HepG2 (cell line): Measurements from ENCODE around the gene STK36. TPM values are rescaled to one million over a fixed set of nuclear protein-coding genes. Genes with fewer than 3 reads are reported as not detected.

Source experiments
- ATAC-seq: fragments of 200-7000 bp; cut with Tn5 transposase; 3 replicates; pipeline ENCODE4 v1.9.1; 2020; ENCODE audit warnings: mild to moderate bottlenecking, moderate library complexity
- BruUV-seq: library from RNA; stranded (reverse); fragments of 400-500 nt; replicated peaks from 2 replicates; lab custom pipeline; 2021; lab: Mats Ljungman, UMichigan
- CTCF ChIA-PET: fragments of 300-600 bp; formaldehyde crosslinking; extraction: SDS; loops from one replicate; lab custom pipeline; 2021; ENCODE audit warnings: low total read pairs, inconsistent platforms, low intra/inter-chr PET ratio; lab: Yijun Ruan, JAX
- POLR2A ChIA-PET: fragments of 350-600 bp; sonication (Branson Sonifier 250); formaldehyde crosslinking; loops from one replicate; lab custom pipeline; 2020; ENCODE audit warnings: antibody characterized with exemption, inconsistent platforms; lab: Yijun Ruan, JAX
- DNase-seq: peaks from one replicate; pipeline ENCODE4 v3.0.0-alpha.2; 2015; ENCODE audit warnings: low spot score
- FAIRE-seq: peaks from 3 replicates; lab custom pipeline; 2011; peaks lifted over from hg19 to GRCh38; lab: Jason Lieb, UNC
- H2AFZ ChIP-seq: one replicate; pipeline ENCODE4 v1.6.1; 2011; ENCODE audit warnings: low read length, inconsistent platforms
- H3K27ac ChIP-seq: fragments of 300-600 bp; 3 replicates; pipeline ENCODE4 v1.8.0; 2011; ENCODE audit warnings: mixed run types, mild to moderate bottlenecking, mixed read lengths, low read length, inconsistent platforms; ENCODE audit not compliant: insufficient read depth; ENCODE audit errors: extremely low read length
- H3K27me3 ChIP-seq, 2 experiments: fragments of 200-600 bp in 1 of 2; 2 replicates in 1 of 2; 3 replicates in 1 of 2; pipeline versions ENCODE4 v1.6.0 to v1.8.0; 2011; ENCODE audit warnings: low read length in 2 of 2, mild to moderate bottlenecking in 2 of 2, moderate library complexity in 2 of 2, inconsistent platforms in 1 of 2; ENCODE audit not compliant: insufficient read depth in 2 of 2, control insufficient read depth in 1 of 2
- H3K36me3 ChIP-seq, 2 experiments: fragments of 200-600 bp in 1 of 2; replicated peaks in 1 of 2; 2 replicates in 1 of 2; 3 replicates in 1 of 2; pipeline versions ENCODE4 v1.5.1 to v1.8.0; 2011; ENCODE audit warnings: low read length in 2 of 2, inconsistent platforms in 1 of 2; ENCODE audit not compliant: insufficient read depth in 2 of 2, control insufficient read depth in 1 of 2
- H3K4me1 ChIP-seq: 2 replicates; pipeline ENCODE4 v1.5.1; 2012; ENCODE audit warnings: low read length, inconsistent platforms; ENCODE audit not compliant: insufficient read depth
- H3K4me2 ChIP-seq: 2 replicates; pipeline ENCODE4 v1.6.0; 2011; ENCODE audit warnings: low read depth, low read length, inconsistent platforms
- H3K4me3 ChIP-seq, 3 experiments: fragments of 200-600 bp in 1 of 3; sonication (generic), shearing (Covaris generic) in 1 of 3; replicated peaks in 1 of 3; 2 replicates each; pipeline ENCODE4 v1.5.1; 2011 to 2016; ENCODE audit warnings: low read length in 3 of 3, inconsistent platforms in 2 of 3, low read depth in 2 of 3, mild to moderate bottlenecking in 2 of 3, control low read depth in 1 of 3, mixed read lengths in 1 of 3; ENCODE audit not compliant: insufficient read depth in 1 of 3
- H3K79me2 ChIP-seq: one replicate; pipeline ENCODE4 v1.6.1; 2011; ENCODE audit warnings: low read length, inconsistent platforms; ENCODE audit not compliant: insufficient read depth
- H3K9ac ChIP-seq: 2 replicates; pipeline ENCODE4 v1.6.0; 2011; ENCODE audit warnings: mild to moderate bottlenecking, low read depth, low read length, inconsistent platforms; ENCODE audit not compliant: insufficient read depth
- H3K9me3 ChIP-seq: 2 replicates; pipeline ENCODE4 v1.5.1; 2012; ENCODE audit warnings: mild to moderate bottlenecking, low read length
- H4K20me1 ChIP-seq: 2 replicates; pipeline ENCODE4 v1.6.0; 2011; ENCODE audit warnings: inconsistent platforms, mild to moderate bottlenecking, low read length, moderate library complexity; ENCODE audit not compliant: insufficient read depth
- ARID2 ChIP-seq: sonication (generic); formaldehyde crosslinking; IDR thresholded peaks from 2 replicates; pipeline ENCODE4 v1.8.1; 2022; ENCODE audit warnings: mild to moderate bottlenecking, missing genetic modification reagents, borderline replicate concordance
- BCL6 ChIP-seq: IDR thresholded peaks from 2 replicates; pipeline ENCODE4 v1.6.1; 2016; ENCODE audit warnings: missing genetic modification reagents, missing compliant biosample characterization
- DNMT1 ChIP-seq: sonication (generic); formaldehyde crosslinking; IDR thresholded peaks from 2 replicates; pipeline ENCODE4 v1.5.1; 2020; ENCODE audit warnings: mild to moderate bottlenecking, missing genetic modification reagents
- HNRNPK ChIP-seq: fragments of 200-400 bp; formaldehyde crosslinking; IDR thresholded peaks from 2 replicates; pipeline ENCODE4 v1.6.1; 2018; ENCODE audit warnings: low read length, low read depth, moderate library complexity, mild to moderate bottlenecking; ENCODE audit not compliant: poor library complexity, severe bottlenecking
- ISL2 ChIP-seq: sonication (generic); formaldehyde crosslinking; IDR thresholded peaks from 2 replicates; pipeline ENCODE4 v1.5.0; 2020; ENCODE audit warnings: missing genetic modification reagents
- NCOR1 ChIP-seq: fragments of 200-600 bp; sonication (generic); IDR thresholded peaks from 2 replicates; pipeline ENCODE4 v1.7.0; 2017; ENCODE audit warnings: antibody characterized with exemption, low read length, borderline replicate concordance
- NR2F2 ChIP-seq: IDR thresholded peaks from 2 replicates; pipeline ENCODE4 v1.6.1; 2012; ENCODE audit warnings: low read depth, inconsistent platforms, borderline replicate concordance
- ZNF234 ChIP-seq: sonication (generic); formaldehyde crosslinking; conservative IDR thresholded peaks from 2 replicates; pipeline ENCODE4 v1.5.1; 2020; ENCODE audit warnings: mild to moderate bottlenecking, missing genetic modification reagents
- WGBS: methylation state at CpG from one replicate; pipeline ENCODE4 v1.1.6; 2017; ENCODE audit warnings: low lambda C conversion rate; 5-methylcytosine and 5-hydroxymethylcytosine counted together
- in situ Hi-C: cut with HindIII; loops from 2 replicates; pipeline ENCODE4 v1.10.0; 2017; ENCODE audit warnings: low pct_unique_long_range_greater_than_20kb; ENCODE audit not compliant: extremely low pct_ligation_motif_present
- intact Hi-C: fragments of 100-400 bp; cut with micrococcal nuclease; formaldehyde crosslinking; loops from one replicate; pipeline ENCODE4 v1.10.0; 2022; ENCODE audit not compliant: unreplicated experiment
- polyA plus RNA-seq, 8 experiments: library from polyadenylated mRNA; depleted of rRNA in 3 of 8; stranded (reverse) in 7 of 8; unstranded in 1 of 8; fragments of >200 nt; fragmentation: Illumina TruSeq in 4 of 8; extraction: Trizol in 4 of 8; gene quantifications; 2 replicates each; pipeline versions ENCODE4 v1.2.1 to v1.2.3, GENCODE V29; 2011 to 2016; ENCODE audit warnings: low read depth in 4 of 8, missing spikeins in 1 of 8, mixed read lengths in 1 of 8; ENCODE audit not compliant: insufficient read depth in 1 of 8
- total RNA-seq, 5 experiments: library from RNA; depleted of rRNA; stranded (reverse); fragments of >200 nt; fragmentation: Illumina TruSeq; extraction: Trizol; gene quantifications; 2 replicates each; pipeline ENCODE4 v1.2.3, GENCODE V29; 2016; ENCODE audit warnings: low read depth in 1 of 5
- TF ChIP-seq, protein P1 (sequence below): IDR thresholded peaks from 2 replicates; pipeline ENCODE4 v1.4.0; 2020; ENCODE audit warnings: mild to moderate bottlenecking, missing genetic modification reagents
- TF ChIP-seq, protein P2 (sequence below): sonication (generic); formaldehyde crosslinking; IDR thresholded peaks from 2 replicates; pipeline ENCODE4 v1.8.1; 2023; ENCODE audit warnings: mild to moderate bottlenecking, missing genetic modification reagents, borderline replicate concordance
- TF ChIP-seq, protein P3 (sequence below): sonication (generic); formaldehyde crosslinking; IDR thresholded peaks from 2 replicates; pipeline ENCODE4 v1.5.0; 2020; ENCODE audit warnings: missing genetic modification reagents
- TF ChIP-seq, protein P4 (sequence below): sonication (generic); formaldehyde crosslinking; IDR thresholded peaks from 2 replicates; pipeline ENCODE4 v1.4.0; 2020; ENCODE audit warnings: mild to moderate bottlenecking, missing genetic modification reagents

STK36 gene
- total and polyA plus RNA-seq, 2 of the 13 experiments (the other 11 are each of a cell fraction or from before 2014, with no cell fraction given), result 45.9 to 83.5 TPM

DNA sequence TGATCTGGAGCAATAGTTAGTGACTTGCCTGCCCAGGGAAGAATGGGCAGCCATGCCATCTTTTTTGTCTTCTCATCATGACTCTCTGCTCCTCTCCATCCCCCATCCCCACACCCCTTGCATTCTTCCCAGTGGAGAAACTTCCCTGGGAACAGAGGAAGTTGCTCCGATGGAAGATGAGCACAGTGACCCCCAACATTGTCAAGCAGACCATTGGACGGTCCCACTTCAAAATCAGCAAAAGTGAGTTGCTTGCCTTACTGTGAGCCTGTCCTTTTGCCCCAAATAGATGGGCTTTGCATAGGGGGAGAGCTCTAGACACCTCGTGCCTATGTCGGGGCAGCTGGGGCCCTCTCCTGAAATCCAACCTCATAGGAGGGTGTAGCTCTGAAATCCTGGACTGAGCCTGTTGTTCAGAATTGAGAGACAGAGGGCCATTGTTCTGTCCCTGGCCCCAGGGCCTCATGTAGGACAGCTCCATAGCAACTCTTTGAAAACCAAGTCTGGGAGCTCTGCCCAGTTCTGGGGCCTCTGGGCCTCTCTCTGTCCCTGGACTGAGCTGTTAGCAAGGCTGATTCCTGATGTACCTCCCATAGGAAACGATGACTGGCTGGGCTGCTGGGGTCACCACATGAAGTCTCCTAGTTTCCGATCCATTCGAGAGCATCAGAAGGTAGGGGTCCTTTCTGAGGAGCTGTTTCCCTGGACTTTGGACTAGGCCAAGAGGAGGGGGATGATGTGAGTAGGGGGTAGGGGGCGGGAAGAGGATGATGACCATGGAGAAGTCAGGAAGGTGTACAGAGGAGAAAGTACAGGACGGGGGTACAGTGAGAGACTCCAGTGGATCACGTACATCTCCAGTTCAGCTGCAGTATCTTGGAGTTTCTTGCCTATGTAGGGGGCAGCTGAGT lies 73.9 kb downstream of the STK36 start (continued):
- TF ChIP-seq, protein P1, sequence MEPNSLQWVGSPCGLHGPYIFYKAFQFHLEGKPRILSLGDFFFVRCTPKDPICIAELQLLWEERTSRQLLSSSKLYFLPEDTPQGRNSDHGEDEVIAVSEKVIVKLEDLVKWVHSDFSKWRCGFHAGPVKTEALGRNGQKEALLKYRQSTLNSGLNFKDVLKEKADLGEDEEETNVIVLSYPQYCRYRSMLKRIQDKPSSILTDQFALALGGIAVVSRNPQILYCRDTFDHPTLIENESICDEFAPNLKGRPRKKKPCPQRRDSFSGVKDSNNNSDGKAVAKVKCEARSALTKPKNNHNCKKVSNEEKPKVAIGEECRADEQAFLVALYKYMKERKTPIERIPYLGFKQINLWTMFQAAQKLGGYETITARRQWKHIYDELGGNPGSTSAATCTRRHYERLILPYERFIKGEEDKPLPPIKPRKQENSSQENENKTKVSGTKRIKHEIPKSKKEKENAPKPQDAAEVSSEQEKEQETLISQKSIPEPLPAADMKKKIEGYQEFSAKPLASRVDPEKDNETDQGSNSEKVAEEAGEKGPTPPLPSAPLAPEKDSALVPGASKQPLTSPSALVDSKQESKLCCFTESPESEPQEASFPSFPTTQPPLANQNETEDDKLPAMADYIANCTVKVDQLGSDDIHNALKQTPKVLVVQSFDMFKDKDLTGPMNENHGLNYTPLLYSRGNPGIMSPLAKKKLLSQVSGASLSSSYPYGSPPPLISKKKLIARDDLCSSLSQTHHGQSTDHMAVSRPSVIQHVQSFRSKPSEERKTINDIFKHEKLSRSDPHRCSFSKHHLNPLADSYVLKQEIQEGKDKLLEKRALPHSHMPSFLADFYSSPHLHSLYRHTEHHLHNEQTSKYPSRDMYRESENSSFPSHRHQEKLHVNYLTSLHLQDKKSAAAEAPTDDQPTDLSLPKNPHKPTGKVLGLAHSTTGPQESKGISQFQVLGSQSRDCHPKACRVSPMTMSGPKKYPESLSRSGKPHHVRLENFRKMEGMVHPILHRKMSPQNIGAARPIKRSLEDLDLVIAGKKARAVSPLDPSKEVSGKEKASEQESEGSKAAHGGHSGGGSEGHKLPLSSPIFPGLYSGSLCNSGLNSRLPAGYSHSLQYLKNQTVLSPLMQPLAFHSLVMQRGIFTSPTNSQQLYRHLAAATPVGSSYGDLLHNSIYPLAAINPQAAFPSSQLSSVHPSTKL (CRISPR knock-in tag), result peak; percentile 75; the same call in 1 of the 2 replicates
- TF ChIP-seq ZNF234 (CRISPR knock-in tag) (no peak), NR2F2 (no peak; the same call in 1 of the 2 replicates), BCL6 (CRISPR knock-in tag) (peak; percentile 63)
- TF ChIP-seq, protein P2, sequence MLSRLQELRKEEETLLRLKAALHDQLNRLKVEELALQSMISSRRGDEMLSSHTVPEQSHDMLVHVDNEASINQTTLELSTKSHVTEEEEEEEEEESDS (CRISPR knock-in tag), result 0 out of 2 replicates have a peak, but pooled peaks have one; percentile 51

DNA sequence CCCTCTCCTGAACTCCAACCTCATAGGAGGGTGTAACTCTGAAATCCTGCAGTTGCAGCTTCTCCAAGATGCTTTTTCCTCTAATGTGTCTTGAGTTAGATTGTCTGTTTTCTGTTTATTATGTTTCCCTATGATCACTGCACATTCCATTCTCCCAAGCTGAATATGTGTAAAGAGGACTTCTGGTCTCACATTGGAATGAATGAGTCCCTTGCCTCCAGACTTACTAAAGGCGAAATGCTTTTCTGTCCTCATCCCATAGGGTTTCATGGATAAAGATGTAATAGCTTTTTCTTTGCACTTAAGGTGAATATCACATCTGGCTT lies 74.5 kb downstream of the STK36 start:
- Histone ChIP-seq H3K27ac (peak overlapping the region; percentile 95), H3K4me2 (peak overlapping the region; percentile 41), H2AFZ (no peak overlapping the region), H3K27me3 (no peaks in the 10 kb centered on the region)
- TF ChIP-seq NCOR1 (0 out of 2 replicates have a peak, but pooled peaks have one; percentile 2), HNRNPK (peak; percentile 3), ARID2 (CRISPR knock-in tag) (peak; percentile 3; the same call in 1 of the 2 replicates), ISL2 (no peak), DNMT1 (no peak)
- TF ChIP-seq, protein P3, sequence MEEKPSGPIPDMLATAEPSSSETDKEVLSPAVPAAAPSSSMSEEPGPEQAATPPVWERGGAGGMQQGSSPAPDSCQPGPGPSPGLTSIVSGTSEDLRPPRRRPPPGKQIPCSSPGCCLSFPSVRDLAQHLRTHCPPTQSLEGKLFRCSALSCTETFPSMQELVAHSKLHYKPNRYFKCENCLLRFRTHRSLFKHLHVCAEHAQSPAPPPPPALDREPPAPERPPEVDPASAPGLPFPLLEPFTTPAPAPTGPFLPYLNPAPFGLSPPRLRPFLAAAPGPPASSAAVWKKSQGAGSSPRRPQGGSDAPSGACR (CRISPR knock-in tag), result no peak
- TF ChIP-seq, protein P4, sequence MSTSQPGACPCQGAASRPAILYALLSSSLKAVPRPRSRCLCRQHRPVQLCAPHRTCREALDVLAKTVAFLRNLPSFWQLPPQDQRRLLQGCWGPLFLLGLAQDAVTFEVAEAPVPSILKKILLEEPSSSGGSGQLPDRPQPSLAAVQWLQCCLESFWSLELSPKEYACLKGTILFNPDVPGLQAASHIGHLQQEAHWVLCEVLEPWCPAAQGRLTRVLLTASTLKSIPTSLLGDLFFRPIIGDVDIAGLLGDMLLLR (CRISPR knock-in tag), result no peak
- TF ChIP-seq, all 625 proteins: peak for 3
- in situ Hi-C loops, result loop anchor here (25.0 kb wide), 1 partner anchor 91 kb away; the partner anchor contains the start of gene PRKAG3
- DNase-seq (no peak), ATAC-seq (no peak), FAIRE-seq (no peak)
- H3K4me1 ChIP-seq, result peaks cover 73% of the 10 kb centered on the region
- H3K4me3 ChIP-seq, result peak overlapping the region in 1 of 3 experiments; percentile 12; a peak in 2 of 6 replicates
- peaks cover 21% of the 10 kb centered on the region for H3K79me2 ChIP-seq
- peaks cover 21 to 61% of the 10 kb centered on the region in 2 experiments for H3K36me3 ChIP-seq
- WGBS, result 100% methylated on average over 1 of the region's 1 CpG
- ChIA-PET POLR2A (interaction anchor here (0.8 to 4.6 kb wide), 7 partner anchors 9 to 87 kb away, joined by 4 to 139 read pairs (median 18); partner anchors contain the start of genes BCS1L, CYP27A1, TTLL4 and ZNF142), CTCF (interaction anchor here (1.9 kb wide), 1 partner anchor 19 kb away, joined by 5 read pairs; no protein-coding TSS in a partner anchor)
- intact Hi-C loops, result loop anchor here (1.0 kb wide), 3 partner anchors 9 to 36 kb away; partner anchors contain the start of gene CYP27A1
- no TSS peak for BruUV-seq
- H3K9ac ChIP-seq, result peak overlapping the region; percentile 66
- no peaks in the 10 kb centered on the region for H4K20me1 ChIP-seq
- no peaks in the 10 kb centered on the region for H3K9me3 ChIP-seq
